Trophoblast cell (in vitro differentiated cells and primary cell): ENCODE measurements around the gene CPA4.

Experiments
- DNase-seq, 2 donors: peaks; one replicate each; pipeline ENCODE4 v3.0.0-alpha.2; 2016
- H2AFZ ChIP-seq: 2 replicates; pipeline ENCODE4 v1.6.1; 2013; ENCODE audit warnings: low read length, moderate library complexity, mild to moderate bottlenecking; ENCODE audit not compliant: insufficient read depth, poor library complexity
- H2AK5ac ChIP-seq: 2 replicates; pipeline ENCODE4 v1.6.1; 2013; ENCODE audit warnings: mild to moderate bottlenecking, low read length
- H2BK120ac ChIP-seq: 2 replicates; pipeline ENCODE4 v1.6.1; 2013; ENCODE audit warnings: low read length, mild to moderate bottlenecking, moderate library complexity; ENCODE audit not compliant: insufficient read depth, poor library complexity
- H2BK12ac ChIP-seq: 2 replicates; pipeline ENCODE4 v1.6.1; 2013; ENCODE audit warnings: mild to moderate bottlenecking, low read length, moderate library complexity
- H2BK5ac ChIP-seq: 2 replicates; pipeline ENCODE4 v1.6.1; 2013; ENCODE audit warnings: low read length, low read depth, moderate library complexity, mild to moderate bottlenecking; ENCODE audit not compliant: poor library complexity
- H3K14ac ChIP-seq: 2 replicates; pipeline ENCODE4 v1.6.1; 2013; ENCODE audit warnings: mild to moderate bottlenecking, low read length
- H3K18ac ChIP-seq: 2 replicates; pipeline ENCODE4 v1.6.1; 2013; ENCODE audit warnings: mild to moderate bottlenecking, low read length
- H3K23ac ChIP-seq: 2 replicates; pipeline ENCODE4 v1.6.1; 2013; ENCODE audit warnings: low read length
- H3K27ac ChIP-seq: 2 replicates; pipeline ENCODE4 v1.5.1; 2013; ENCODE audit warnings: low read depth, mild to moderate bottlenecking, inconsistent platforms, low read length, moderate library complexity
- H3K27me3 ChIP-seq: 2 replicates; pipeline ENCODE4 v1.6.1; 2013; ENCODE audit warnings: inconsistent platforms, mild to moderate bottlenecking, low read length, moderate library complexity; ENCODE audit not compliant: insufficient read depth
- H3K36me3 ChIP-seq, 2 experiments: 1 replicate in 1 of 2; 2 replicates in 1 of 2; pipeline ENCODE4 v1.6.1; 2013; ENCODE audit warnings: low read length in 2 of 2, mild to moderate bottlenecking in 2 of 2, moderate library complexity in 1 of 2; ENCODE audit not compliant: insufficient read depth in 2 of 2, control insufficient read depth in 1 of 2
- H3K4ac ChIP-seq: 2 replicates; pipeline ENCODE4 v1.6.1; 2013; ENCODE audit warnings: low read depth, mild to moderate bottlenecking, low read length, moderate library complexity
- H3K4me1 ChIP-seq, 2 experiments: 1 replicate in 1 of 2; 2 replicates in 1 of 2; pipeline ENCODE4 v1.6.1; 2013; ENCODE audit warnings: low read length in 2 of 2, mild to moderate bottlenecking in 2 of 2, moderate library complexity in 1 of 2; ENCODE audit not compliant: insufficient read depth in 2 of 2, control insufficient read depth in 1 of 2
- H3K4me2 ChIP-seq: 2 replicates; pipeline ENCODE4 v1.6.1; 2013; ENCODE audit warnings: inconsistent platforms, mild to moderate bottlenecking, low read length, moderate library complexity
- H3K4me3 ChIP-seq: 2 replicates; pipeline ENCODE4 v1.5.1; 2013; ENCODE audit warnings: mild to moderate bottlenecking, low read depth, low read length, inconsistent platforms
- H3K79me1 ChIP-seq: one replicate; pipeline ENCODE4 v1.6.1; 2013; ENCODE audit warnings: low read length
- H3K79me2 ChIP-seq: 2 replicates; pipeline ENCODE4 v1.6.1; 2013; ENCODE audit warnings: low read length, mild to moderate bottlenecking; ENCODE audit not compliant: control insufficient read depth, insufficient read depth, poor library complexity
- H3K9ac ChIP-seq: 2 replicates; pipeline ENCODE4 v1.6.1; 2013; ENCODE audit warnings: mild to moderate bottlenecking, low read length
- H3K9me3 ChIP-seq: 2 replicates; pipeline ENCODE4 v1.6.1; 2013; ENCODE audit warnings: low read depth, mild to moderate bottlenecking, control low read depth, inconsistent platforms, low read length; ENCODE audit not compliant: insufficient read depth
- H4K12ac ChIP-seq: 2 replicates; pipeline ENCODE4 v1.6.1; 2013; ENCODE audit warnings: low read depth, mild to moderate bottlenecking, low read length, moderate library complexity
- H4K8ac ChIP-seq: 2 replicates; pipeline ENCODE4 v1.6.1; 2013; ENCODE audit warnings: low read depth, mild to moderate bottlenecking, low read length, moderate library complexity
- H4K91ac ChIP-seq: one replicate; pipeline ENCODE4 v1.6.1; 2013; ENCODE audit warnings: low read depth, mild to moderate bottlenecking, low read length, moderate library complexity
- WGBS: extraction: QIAGEN DNeasy Blood & Tissue Kit; methylation state at CpG from one replicate; pipeline ENCODE4 v1.1.7; 2013; ENCODE audit warnings: missing lambda C conversion rate; ENCODE audit not compliant: insufficient read length, insufficient coverage; ENCODE audit errors: extremely low coverage; 5-methylcytosine and 5-hydroxymethylcytosine counted together

CPA4 gene

GRCh38 chr7:130345136-130345535 is 52.2 kb downstream of the CPA4 start:
- Histone ChIP-seq H3K4ac (no peak overlapping the region), H3K79me2 (no peaks in the 10 kb centered on the region), H2AFZ (no peak overlapping the region), H3K79me1 (peaks cover 5% of the 10 kb centered on the region), H3K9ac (no peak overlapping the region), H3K9me3 (peaks cover 2% of the 10 kb centered on the region), H4K8ac (no peak overlapping the region), H3K4me1 (peaks cover 5% of the 10 kb centered on the region in 2 experiments), H3K27me3 (no peaks in the 10 kb centered on the region), H3K4me2 (no peak overlapping the region), H3K23ac (no peak overlapping the region), H2BK5ac (no peak overlapping the region), H2AK5ac (no peak overlapping the region), H3K14ac (no peak overlapping the region), H2BK120ac (no peak overlapping the region), H3K36me3 (no peaks in the 10 kb centered on the region), H3K4me3 (no peak overlapping the region), H3K27ac (no peak overlapping the region), H3K18ac (no peak overlapping the region), H4K12ac (no peak overlapping the region), H4K91ac (no peak overlapping the region), H2BK12ac (peak overlapping the region; percentile 50)
- WGBS, result no CpG with 5 or more reads among the region's 8 CpGs
- no peak for DNase-seq

- H2AFZ ChIP-seq, result no peak overlapping the region
Observed at GRCh38 chr7:130345725-130346124, 52.8 kb downstream of the CPA4 start.

GRCh38 chr7:130346177-130346905 is 53.4 kb downstream of the CPA4 start:
- peak overlapping the region; percentile 50 for H2AK5ac ChIP-seq
- WGBS, result no CpG with 5 or more reads among the region's 10 CpGs
- no peak overlapping the region for H3K27ac ChIP-seq
- H3K4ac ChIP-seq, result no peak overlapping the region
- no peak overlapping the region for H2BK12ac ChIP-seq
- no peak overlapping the region for H2BK120ac ChIP-seq
- H3K18ac ChIP-seq, result peak overlapping the region; percentile 8
- no peak overlapping the region for H4K8ac ChIP-seq
- no peak overlapping the region for H4K12ac ChIP-seq
- no peak overlapping the region for H3K9ac ChIP-seq
- H3K79me2 ChIP-seq, result no peaks in the 10 kb centered on the region
- peaks cover 16% of the 10 kb centered on the region in 2 experiments for H3K4me1 ChIP-seq
- no peak overlapping the region for H3K4me2 ChIP-seq
- H3K23ac ChIP-seq, result no peak overlapping the region
- no peak overlapping the region for H2AFZ ChIP-seq
- no peak overlapping the region for H3K4me3 ChIP-seq
- H3K79me1 ChIP-seq, result peaks cover 14% of the 10 kb centered on the region
- peaks cover 2% of the 10 kb centered on the region for H3K9me3 ChIP-seq
- DNase-seq, result no peak
- H3K27me3 ChIP-seq, result no peaks in the 10 kb centered on the region
- H2BK5ac ChIP-seq, result no peak overlapping the region
- H3K36me3 ChIP-seq, result no peaks in the 10 kb centered on the region
- H4K91ac ChIP-seq, result peak overlapping the region; percentile 51
- H3K14ac ChIP-seq, result peak overlapping the region; percentile 19

More at GRCh38 chr7:130345725-130346124, 52.8 kb downstream of the CPA4 start:
- Histone ChIP-seq H2BK5ac (no peak overlapping the region), H3K14ac (no peak overlapping the region), H3K9ac (no peak overlapping the region), H3K18ac (no peak overlapping the region), H3K4me2 (no peak overlapping the region), H3K4me3 (no peak overlapping the region), H4K12ac (no peak overlapping the region), H3K9me3 (peaks cover 2% of the 10 kb centered on the region), H3K79me2 (no peaks in the 10 kb centered on the region), H3K4me1 (peaks cover 10 to 11% of the 10 kb centered on the region in 2 experiments), H3K23ac (no peak overlapping the region), H4K8ac (no peak overlapping the region), H2BK12ac (no peak overlapping the region), H2AK5ac (no peak overlapping the region), H4K91ac (no peak overlapping the region), H3K79me1 (peaks cover 9% of the 10 kb centered on the region), H3K27me3 (no peaks in the 10 kb centered on the region), H2BK120ac (no peak overlapping the region), H3K36me3 (no peaks in the 10 kb centered on the region), H3K27ac (no peak overlapping the region), H3K4ac (no peak overlapping the region)
- no peak for DNase-seq
- WGBS, result no CpG with 5 or more reads among the region's 5 CpGs

DNA sequence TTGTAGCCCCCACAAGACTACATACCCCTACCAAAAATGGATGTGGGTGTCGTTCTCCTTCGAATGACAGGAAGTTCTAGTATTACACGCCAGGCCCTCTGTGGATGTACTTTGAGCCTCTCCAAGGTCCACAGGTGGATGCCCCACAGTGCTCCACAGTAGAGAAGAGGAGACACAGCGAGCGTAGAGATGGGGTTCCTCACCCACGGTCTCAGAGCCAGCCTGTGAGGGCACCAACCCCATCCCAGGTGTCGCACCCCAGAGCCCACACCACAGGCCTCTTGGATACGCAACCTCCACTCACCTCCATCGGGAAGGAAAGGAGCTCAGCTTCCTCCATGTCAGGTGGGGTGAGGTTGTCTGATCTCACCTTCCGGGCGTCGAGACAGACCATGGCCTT is 54.0 kb downstream of the CPA4 start:
- no CpG with 5 or more reads among the region's 12 CpGs for WGBS

More for the DNA sequence above, 54.0 kb downstream of the CPA4 start:
- H3K79me2 ChIP-seq, result peaks cover 3% of the 10 kb centered on the region
- peaks cover 2% of the 10 kb centered on the region for H3K9me3 ChIP-seq
- H4K8ac ChIP-seq, result no peak overlapping the region
- H2BK5ac ChIP-seq, result no peak overlapping the region
- H2AFZ ChIP-seq, result no peak overlapping the region
- H4K12ac ChIP-seq, result no peak overlapping the region
- H3K4ac ChIP-seq, result no peak overlapping the region
- no peak overlapping the region for H3K4me2 ChIP-seq
- peak overlapping the region; percentile 49 for H2AK5ac ChIP-seq
- H3K18ac ChIP-seq, result no peak overlapping the region
- no peak overlapping the region for H3K27ac ChIP-seq
- peak overlapping the region; percentile 84 for H2BK12ac ChIP-seq
- H3K9ac ChIP-seq, result no peak overlapping the region
- peak overlapping the region; percentile 56 for H4K91ac ChIP-seq
- peak overlapping the region; percentile 0 for H2BK120ac ChIP-seq
- H3K36me3 ChIP-seq, result no peaks in the 10 kb centered on the region
- no peak for DNase-seq
- no peak overlapping the region for H3K23ac ChIP-seq
- H3K4me1 ChIP-seq, result peaks cover 22% of the 10 kb centered on the region in 2 experiments
- no peaks in the 10 kb centered on the region for H3K27me3 ChIP-seq
- H3K14ac ChIP-seq, result no peak overlapping the region
- H3K79me1 ChIP-seq, result peaks cover 20% of the 10 kb centered on the region
- H3K4me3 ChIP-seq, result no peak overlapping the region
